HG02973 (cell line): ENCODE measurements around the gene RADIL.

ENCODE experiments used
- ATAC-seq: cut with Tn5 transposase; IDR thresholded peaks from one replicate; pipeline ENCODE4 v1.9.1; 2021; ENCODE audit warnings: moderate library complexity; ENCODE audit not compliant: unreplicated experiment

The RADIL gene

GRCh38 chr7:4759211-4759610 lies 124.3 kb downstream of the RADIL start:
- no peak for ATAC-seq

GRCh38 chr7:4758791-4759190 lies 124.7 kb downstream of the RADIL start:
- no peak for ATAC-seq

GRCh38 chr7:4758111-4758510 lies 125.4 kb downstream of the RADIL start:
- ATAC-seq: no peak

GRCh38 chr7:4755045-4755444 lies 128.5 kb downstream of the RADIL start:
- ATAC-seq: no peak

- ATAC-seq: no peak
Measured at GRCh38 chr7:4754433-4755010, 129.0 kb downstream of the RADIL start.

GRCh38 chr7:4753598-4754432 lies 129.7 kb downstream of the RADIL start:
- peak; percentile 80 for ATAC-seq

- ATAC-seq: no peak
Measured at GRCh38 chr7:4751398-4751947, 132.0 kb downstream of the RADIL start.

- ATAC-seq: no peak
Measured at GRCh38 chr7:4749798-4750197, 133.7 kb downstream of the RADIL start.

- no peak for ATAC-seq
Measured at GRCh38 chr7:4749363-4749762, 134.2 kb downstream of the RADIL start.
